Esophagus muscularis mucosa (tissue), 3 donors: ENCODE results near the gene GORASP2.

Source experiments
- POLR2A ChIP-seq: fragments of 450-650 bp; IDR thresholded peaks from one replicate; pipeline ENCODE4 v1.6.1; 2017; ENCODE audit warnings: antibody characterized with exemption, moderate library complexity, mild to moderate bottlenecking, low read depth
- POLR2AphosphoS5 ChIP-seq, 2 donors: sonication (generic); formaldehyde crosslinking; IDR thresholded peaks; one replicate each; pipeline ENCODE4 v1.6.1; 2017; ENCODE audit warnings: antibody characterized with exemption in 2 of 2
- TF ChIP-seq, protein P1 (sequence below), 3 experiments: fragments of 200-600 bp in 2 of 3; fragments of 450-650 bp in 1 of 3; sonication (generic) in 2 of 3; IDR thresholded peaks; one replicate each; pipeline ENCODE4 v1.5.1; 2017 to 2019; ENCODE audit warnings: antibody characterized with exemption in 3 of 3, mild to moderate bottlenecking in 2 of 3, moderate library complexity in 1 of 3

DNA sequence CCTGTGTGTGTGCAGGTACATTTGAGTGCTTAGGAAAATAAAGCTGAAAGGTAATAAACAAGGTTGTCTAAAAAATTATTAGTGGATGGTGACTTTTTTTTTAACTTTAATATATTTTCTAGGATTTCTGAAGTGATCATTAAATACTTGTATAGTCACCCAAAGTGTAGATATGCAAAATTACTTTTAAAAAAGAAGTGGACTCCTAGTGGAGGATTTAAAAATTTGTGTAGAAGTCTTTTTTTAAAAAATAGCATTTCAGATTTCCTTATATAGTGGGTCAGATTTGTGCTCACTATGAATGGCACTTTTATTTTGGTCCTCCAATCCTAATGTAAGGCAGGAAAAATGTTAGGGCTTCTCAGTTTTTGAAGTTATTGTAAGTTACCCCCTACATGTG, 3.9 kb downstream of the GORASP2 start:
- TF ChIP-seq, protein P1, sequence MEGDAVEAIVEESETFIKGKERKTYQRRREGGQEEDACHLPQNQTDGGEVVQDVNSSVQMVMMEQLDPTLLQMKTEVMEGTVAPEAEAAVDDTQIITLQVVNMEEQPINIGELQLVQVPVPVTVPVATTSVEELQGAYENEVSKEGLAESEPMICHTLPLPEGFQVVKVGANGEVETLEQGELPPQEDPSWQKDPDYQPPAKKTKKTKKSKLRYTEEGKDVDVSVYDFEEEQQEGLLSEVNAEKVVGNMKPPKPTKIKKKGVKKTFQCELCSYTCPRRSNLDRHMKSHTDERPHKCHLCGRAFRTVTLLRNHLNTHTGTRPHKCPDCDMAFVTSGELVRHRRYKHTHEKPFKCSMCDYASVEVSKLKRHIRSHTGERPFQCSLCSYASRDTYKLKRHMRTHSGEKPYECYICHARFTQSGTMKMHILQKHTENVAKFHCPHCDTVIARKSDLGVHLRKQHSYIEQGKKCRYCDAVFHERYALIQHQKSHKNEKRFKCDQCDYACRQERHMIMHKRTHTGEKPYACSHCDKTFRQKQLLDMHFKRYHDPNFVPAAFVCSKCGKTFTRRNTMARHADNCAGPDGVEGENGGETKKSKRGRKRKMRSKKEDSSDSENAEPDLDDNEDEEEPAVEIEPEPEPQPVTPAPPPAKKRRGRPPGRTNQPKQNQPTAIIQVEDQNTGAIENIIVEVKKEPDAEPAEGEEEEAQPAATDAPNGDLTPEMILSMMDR (IDR thresholded peaks at IDR 0.05), result no peak
- TF ChIP-seq POLR2A (no peak), POLR2AphosphoS5 (IDR thresholded peaks at IDR 0.05) (no peak)
